ENCODE results near the gene NEK8.

DNA sequence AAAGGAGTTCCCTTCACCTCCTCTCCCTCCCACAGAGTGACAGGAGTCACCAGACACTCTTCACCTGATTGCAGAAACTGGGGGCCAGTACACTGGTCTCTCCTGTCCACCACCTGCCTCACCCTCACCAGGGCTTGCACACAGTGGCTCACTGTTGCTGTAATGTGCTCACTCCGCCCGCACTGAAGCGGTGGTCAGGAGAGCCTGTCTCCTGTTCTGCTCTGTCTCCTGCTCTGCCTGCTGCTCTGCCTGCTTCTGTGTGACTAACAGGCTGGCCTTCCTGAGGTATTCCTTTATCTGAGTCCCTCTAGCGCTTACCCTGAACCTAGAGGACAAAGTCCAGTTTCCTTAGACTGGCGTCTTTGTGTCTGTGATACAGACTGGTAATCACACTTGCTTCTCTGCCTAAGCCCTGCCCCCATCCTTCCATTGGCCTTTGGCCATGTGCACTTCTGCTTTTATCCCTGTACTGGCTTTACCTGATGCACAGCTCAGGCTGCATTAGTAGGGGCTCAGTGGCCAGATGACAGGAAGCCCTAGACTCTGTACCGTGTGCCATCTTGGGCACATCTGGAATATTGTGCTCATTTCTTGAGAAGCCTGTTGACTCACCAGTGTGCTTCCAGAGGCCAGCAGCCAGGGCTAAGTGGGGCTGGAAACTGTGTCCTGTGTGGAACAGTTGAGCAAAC, 30.2 kb upstream of the NEK8 start:
- TF ChIP-seq CTCF (IDR thresholded peaks at IDR 0.05; ENCODE audit: low read length) (no peak), EZH2 (IDR thresholded peaks at IDR 0.05; ENCODE audit: borderline replicate concordance, low read length) (no peak)

Data from OCI-LY1 (cell line).